CD14-positive monocyte (primary cell): ENCODE results near the gene PHACTR3. TPM values are rescaled to one million over a fixed set of nuclear protein-coding genes. Genes with fewer than 3 reads are reported as not detected.

Experiments
- DNase-seq, 3 donors: peaks; one replicate each; pipeline ENCODE4 v3.0.0-alpha.2; 2011 to 2022
- H2AFZ ChIP-seq: 2 replicates; pipeline ENCODE4 v1.6.0; 2012; ENCODE audit warnings: mild to moderate bottlenecking, low read depth, low read length, inconsistent platforms; ENCODE audit not compliant: insufficient read depth, poor library complexity, severe bottlenecking
- H3K27ac ChIP-seq, 2 donors: 1 replicate in 1 of 2; 2 replicates in 1 of 2; pipeline ENCODE4 v1.5.1; 2012 to 2013; ENCODE audit warnings: low read length in 2 of 2, control low read depth in 1 of 2, inconsistent platforms in 1 of 2, low read depth in 1 of 2, mild to moderate bottlenecking in 1 of 2
- H3K27me3 ChIP-seq, 2 donors: one replicate each; pipeline versions ENCODE4 v1.6.0 to v1.6.1; 2011 to 2013; ENCODE audit warnings: low read length in 2 of 2; ENCODE audit not compliant: control insufficient read depth in 2 of 2, insufficient read depth in 2 of 2
- H3K36me3 ChIP-seq, 2 donors: replicated peaks in 1 of 2; 1 replicate in 1 of 2; 2 replicates in 1 of 2; pipeline versions ENCODE4 v1.5.1 to v1.6.1; 2012 to 2013; ENCODE audit warnings: low read length in 2 of 2, control low read depth in 1 of 2, inconsistent platforms in 1 of 2, mild to moderate bottlenecking in 1 of 2; ENCODE audit not compliant: insufficient read depth in 2 of 2, control insufficient read depth in 1 of 2
- H3K4me1 ChIP-seq, 2 donors: 1 replicate in 1 of 2; 2 replicates in 1 of 2; pipeline versions ENCODE4 v1.5.1 to v1.6.1; 2012 to 2013; ENCODE audit warnings: low read length in 2 of 2, control low read depth in 1 of 2, inconsistent platforms in 1 of 2, mild to moderate bottlenecking in 1 of 2, moderate library complexity in 1 of 2; ENCODE audit not compliant: insufficient read depth in 2 of 2, control insufficient read depth in 1 of 2
- H3K4me2 ChIP-seq: replicated peaks from 2 replicates; pipeline ENCODE3; 2012; ENCODE audit warnings: low read length, moderate library complexity, mild to moderate bottlenecking; ENCODE audit not compliant: poor library complexity, severe bottlenecking; ENCODE audit errors: extremely low read depth
- H3K4me3 ChIP-seq, 3 experiments: fragments of 200-600 bp in 1 of 3; sonication (generic) in 1 of 3; replicated peaks in 1 of 3; 1 replicate in 2 of 3; 2 replicates in 1 of 3; pipeline ENCODE4 v1.5.1; 2011 to 2013; ENCODE audit warnings: low read length in 3 of 3, mild to moderate bottlenecking in 3 of 3, control low read depth in 2 of 3, low read depth in 2 of 3, inconsistent platforms in 1 of 3, moderate library complexity in 1 of 3
- H3K79me2 ChIP-seq: 2 replicates; pipeline ENCODE4 v1.6.0; 2012; ENCODE audit warnings: mild to moderate bottlenecking, control low read depth, inconsistent platforms, low read length, moderate library complexity; ENCODE audit not compliant: insufficient read depth
- H3K9ac ChIP-seq: 2 replicates; pipeline ENCODE4 v1.6.0; 2017; ENCODE audit warnings: low read length, mild to moderate bottlenecking; ENCODE audit not compliant: insufficient read depth, poor library complexity, severe bottlenecking
- H3K9me3 ChIP-seq, 2 donors: replicated peaks in 1 of 2; 1 replicate in 1 of 2; 2 replicates in 1 of 2; pipeline versions ENCODE4 v1.5.1 to v1.6.1; 2012 to 2013; ENCODE audit warnings: low read length in 2 of 2, control low read depth in 1 of 2; ENCODE audit not compliant: control insufficient read depth in 1 of 2, insufficient read depth in 1 of 2
- H4K20me1 ChIP-seq: 2 replicates; pipeline ENCODE4 v1.6.0; 2012; ENCODE audit warnings: mild to moderate bottlenecking, low read length, control low read depth, moderate library complexity; ENCODE audit not compliant: insufficient read depth
- H3K27ac Mint-ChIP-seq, 7 donors: one replicate each; pipeline ENCODE4 v1.8.0; 2020; ENCODE audit warnings: mild to moderate bottlenecking in 7 of 7, mixed read lengths in 7 of 7, moderate library complexity in 6 of 7, inconsistent platforms in 2 of 7
- H3K27me3 Mint-ChIP-seq, 3 donors: one replicate each; pipeline ENCODE4 v1.8.0; 2021 to 2022; ENCODE audit warnings: low read depth in 3 of 3, mild to moderate bottlenecking in 3 of 3, mixed read lengths in 3 of 3, moderate library complexity in 3 of 3, inconsistent platforms in 1 of 3
- H3K36me3 Mint-ChIP-seq, 2 donors: one replicate each; pipeline ENCODE4 v1.8.0; 2020; ENCODE audit warnings: mixed read lengths in 2 of 2, inconsistent platforms in 1 of 2, mild to moderate bottlenecking in 1 of 2
- H3K4me1 Mint-ChIP-seq: one replicate; pipeline ENCODE4 v1.8.0; 2020; ENCODE audit warnings: mild to moderate bottlenecking, mixed read lengths
- H3K4me3 Mint-ChIP-seq, 2 donors: one replicate each; pipeline ENCODE4 v1.8.0; 2020; ENCODE audit warnings: mild to moderate bottlenecking in 2 of 2, mixed read lengths in 2 of 2, moderate library complexity in 1 of 2
- H3K9me3 Mint-ChIP-seq, 7 donors: one replicate each; pipeline ENCODE4 v1.8.0; 2020 to 2022; ENCODE audit warnings: mixed read lengths in 7 of 7, mild to moderate bottlenecking in 6 of 7, moderate library complexity in 6 of 7, inconsistent platforms in 2 of 7
- CTCF ChIP-seq: fragments of 200-600 bp; IDR thresholded peaks from one replicate; pipeline ENCODE4 v1.8.0; 2022; ENCODE audit warnings: antibody characterized with exemption, mild to moderate bottlenecking
- WGBS: methylation state at CpG from one replicate; pipeline ENCODE4 v1.1.5; 2013; ENCODE audit warnings: missing lambda C conversion rate; ENCODE audit not compliant: insufficient coverage; 5-methylcytosine and 5-hydroxymethylcytosine counted together
- intact Hi-C, 2 donors: fragments of 100-400 bp; cut with micrococcal nuclease; formaldehyde crosslinking; loops; one replicate each; pipeline versions ENCODE4 v1.15.0 to v1.15.1; 2023
- polyA plus RNA-seq, 3 donors: library from polyadenylated mRNA; depleted of rRNA in 1 of 3; unstranded in 2 of 3; stranded (reverse) in 1 of 3; fragments of 300-500 nt in 2 of 3; fragments of >200 nt in 1 of 3; fragmentation: Illumina TruSeq in 2 of 3; gene quantifications; 1 replicate in 2 of 3; 2 replicates in 1 of 3; pipeline ENCODE4 v1.2.3, GENCODE V29; 2012 to 2021

PHACTR3 gene
- polyA plus RNA-seq, 3 donors: 0.11 to 0.17 TPM; not detected in 1

- DNase-seq: no peak
- TF ChIP-seq CTCF: no peak
- no peak overlapping the region for H3K4me3 Mint-ChIP-seq
Measured at GRCh38 chr20:59568509-59569024, 35.8 kb upstream of the PHACTR3 start.

GRCh38 chr20:59569305-59569704, 35.0 kb upstream of the PHACTR3 start:
- H3K4me2 ChIP-seq: no peak overlapping the region
- H3K4me1 Mint-ChIP-seq: peaks cover 6% of the 10 kb centered on the region
- no peaks in the 10 kb centered on the region for H4K20me1 ChIP-seq
- H3K4me3 ChIP-seq: no peak overlapping the region
- no peak overlapping the region for H3K27ac ChIP-seq
- H3K9ac ChIP-seq: no peak overlapping the region
- no peak for DNase-seq
- H3K79me2 ChIP-seq: no peaks in the 10 kb centered on the region
- intact Hi-C loops: no loop called here
- no peaks in the 10 kb centered on the region for H3K36me3 Mint-ChIP-seq
- 46% methylated on average over 2 of the region's 4 CpGs for WGBS
- H3K27ac Mint-ChIP-seq: no peak overlapping the region
- peaks cover 0 to 2% (median 0%) of the 10 kb centered on the region in 7 donors for H3K9me3 Mint-ChIP-seq
- no peaks in the 10 kb centered on the region for H3K36me3 ChIP-seq
- H3K4me3 Mint-ChIP-seq: no peak overlapping the region
- no peaks in the 10 kb centered on the region for H3K9me3 ChIP-seq
- peaks cover 0 to 16% of the 10 kb centered on the region in 2 donors for H3K27me3 ChIP-seq
- no peak for TF ChIP-seq CTCF
- H3K4me1 ChIP-seq: peaks cover 4 to 6% of the 10 kb centered on the region in 2 donors
- H2AFZ ChIP-seq: no peak overlapping the region
- peaks cover 14 to 22% (median 20%) of the 10 kb centered on the region in 3 donors for H3K27me3 Mint-ChIP-seq

More at GRCh38 chr20:59568509-59569024, 35.8 kb upstream of the PHACTR3 start:
- H3K36me3 Mint-ChIP-seq: no peaks in the 10 kb centered on the region
- Histone ChIP-seq H3K27ac (no peak overlapping the region), H3K27me3 (peaks cover 0 to 12% of the 10 kb centered on the region in 2 donors), H4K20me1 (no peaks in the 10 kb centered on the region), H3K79me2 (no peaks in the 10 kb centered on the region), H3K4me2 (no peak overlapping the region), H3K36me3 (no peaks in the 10 kb centered on the region), H2AFZ (no peak overlapping the region), H3K9me3 (no peaks in the 10 kb centered on the region), H3K9ac (no peak overlapping the region), H3K4me3 (no peak overlapping the region), H3K4me1 (peaks cover 4 to 6% of the 10 kb centered on the region in 2 donors)
- intact Hi-C loops: no loop called here
- H3K9me3 Mint-ChIP-seq: peaks cover 0 to 2% (median 0%) of the 10 kb centered on the region in 7 donors
- peaks cover 6% of the 10 kb centered on the region for H3K4me1 Mint-ChIP-seq
- H3K27ac Mint-ChIP-seq: no peak overlapping the region
- 86% methylated on average over 7 of the region's 10 CpGs for WGBS
- H3K27me3 Mint-ChIP-seq: peaks cover 14 to 20% (median 16%) of the 10 kb centered on the region in 3 donors
